ENCODE measurements around the gene CELF2.

CELF2 gene

DNA sequence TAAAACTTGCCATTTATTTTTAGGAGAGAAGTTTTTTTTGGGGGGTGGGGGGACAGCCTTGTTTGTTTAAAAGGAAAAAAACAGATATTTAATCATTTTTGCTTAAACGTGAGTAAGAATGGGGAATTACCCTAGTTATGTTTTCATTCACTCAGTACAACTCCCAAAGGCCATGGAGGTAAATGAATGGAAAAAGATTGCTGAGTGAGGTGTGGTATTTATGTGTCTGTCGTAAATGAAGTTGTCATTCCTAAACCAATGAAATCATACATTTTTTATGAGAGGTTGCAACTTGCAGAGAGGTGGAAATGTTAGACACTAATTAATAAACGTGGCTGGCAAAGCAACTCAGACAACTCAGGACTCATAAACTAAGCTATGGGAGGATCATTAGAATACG, 218.1 kb downstream of the CELF2 start:
- H3K4me1 ChIP-seq (ENCODE audit: control insufficient read depth, low read depth, low read length), result no peaks in the 10 kb centered on the region
- H4K5ac ChIP-seq (ENCODE audit: low read length), result no peak overlapping the region
- H3K18ac ChIP-seq (ENCODE audit: low read length), result no peak overlapping the region

DNA sequence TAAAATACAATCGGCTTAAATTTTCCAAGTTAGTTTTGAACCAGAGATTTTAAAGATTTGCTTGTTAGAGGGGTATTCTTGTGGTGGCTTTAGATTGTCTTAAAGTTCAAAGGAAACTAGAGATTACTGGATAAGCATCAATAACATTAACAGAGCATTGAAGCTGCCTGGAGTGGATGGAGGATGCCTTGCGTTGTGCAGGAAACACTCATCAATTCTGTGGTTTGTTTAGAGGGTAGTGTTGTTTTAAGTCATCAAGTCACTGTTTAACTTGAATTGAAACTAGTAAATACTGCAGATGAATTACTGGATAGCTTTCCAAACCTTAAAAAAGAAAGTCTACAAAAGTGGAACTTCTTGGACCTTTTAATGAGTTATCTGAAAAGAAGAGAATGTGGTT, 218.6 kb downstream of the CELF2 start:
- Histone ChIP-seq H3K9ac (ENCODE audit: low read length) (no peak overlapping the region), H3K4me2 (ENCODE audit: low read length) (no peak overlapping the region), H3K36me3 (ENCODE audit: control insufficient read depth, insufficient read depth, low read length) (no peaks in the 10 kb centered on the region), H4K8ac (ENCODE audit: low read depth, low read length) (no peak overlapping the region), H3K56ac (ENCODE audit: low read length) (no peak overlapping the region), H3K4me3 (ENCODE audit: low read length) (no peak overlapping the region), H3K27ac (ENCODE audit: low read depth, low read length) (no peak overlapping the region), H3K23ac (ENCODE audit: low read length) (no peak overlapping the region), H3K27me3 (ENCODE audit: insufficient read depth, low read length, poor library complexity) (no peaks in the 10 kb centered on the region), H3K18ac (ENCODE audit: low read length) (no peak overlapping the region), H2BK5ac (ENCODE audit: low read length) (no peak overlapping the region), H3K4me1 (ENCODE audit: control insufficient read depth, low read depth, low read length) (no peaks in the 10 kb centered on the region), H2BK120ac (ENCODE audit: low read depth, low read length) (no peak overlapping the region), H3K79me1 (ENCODE audit: low read length) (no peaks in the 10 kb centered on the region), H3K79me2 (ENCODE audit: control insufficient read depth, insufficient read depth, low read length) (no peaks in the 10 kb centered on the region), H2AK5ac (ENCODE audit: low read length) (no peak overlapping the region), H3K4ac (ENCODE audit: low read depth, low read length) (no peak overlapping the region), H4K5ac (ENCODE audit: low read length) (no peak overlapping the region), H2BK15ac (replicated peaks; ENCODE audit: low read depth) (no peak overlapping the region)
- DNase-seq, result no peak
- WGBS (ENCODE audit: extremely low coverage, insufficient coverage, low lambda C conversion rate), result no CpG with 5 or more reads among the region's 2 CpGs

More for the DNA sequence above, 218.1 kb downstream of the CELF2 start:
- no peak overlapping the region for H2BK5ac ChIP-seq (ENCODE audit: low read length)
- no peak overlapping the region for H3K27ac ChIP-seq (ENCODE audit: low read depth, low read length)
- H3K4me2 ChIP-seq (ENCODE audit: low read length), result no peak overlapping the region
- no peak overlapping the region for H2BK15ac ChIP-seq (replicated peaks; ENCODE audit: low read depth)
- H3K56ac ChIP-seq (ENCODE audit: low read length), result no peak overlapping the region
- H3K36me3 ChIP-seq (ENCODE audit: control insufficient read depth, insufficient read depth, low read length), result no peaks in the 10 kb centered on the region
- H3K23ac ChIP-seq (ENCODE audit: low read length), result no peak overlapping the region
- DNase-seq, result no peak
- no peak overlapping the region for H2BK120ac ChIP-seq (ENCODE audit: low read depth, low read length)
- H4K8ac ChIP-seq (ENCODE audit: low read depth, low read length), result no peak overlapping the region
- no peaks in the 10 kb centered on the region for H3K27me3 ChIP-seq (ENCODE audit: insufficient read depth, low read length, poor library complexity)
- no peak overlapping the region for H3K4me3 ChIP-seq (ENCODE audit: low read length)
- H3K79me1 ChIP-seq (ENCODE audit: low read length), result no peaks in the 10 kb centered on the region
- no peak overlapping the region for H2AK5ac ChIP-seq (ENCODE audit: low read length)
- H3K9ac ChIP-seq (ENCODE audit: low read length), result no peak overlapping the region
- no peak overlapping the region for H3K4ac ChIP-seq (ENCODE audit: low read depth, low read length)
- no CpG with 5 or more reads among the region's 4 CpGs for WGBS (ENCODE audit: extremely low coverage, insufficient coverage, low lambda C conversion rate)
- no peaks in the 10 kb centered on the region for H3K79me2 ChIP-seq (ENCODE audit: control insufficient read depth, insufficient read depth, low read length)

DNA sequence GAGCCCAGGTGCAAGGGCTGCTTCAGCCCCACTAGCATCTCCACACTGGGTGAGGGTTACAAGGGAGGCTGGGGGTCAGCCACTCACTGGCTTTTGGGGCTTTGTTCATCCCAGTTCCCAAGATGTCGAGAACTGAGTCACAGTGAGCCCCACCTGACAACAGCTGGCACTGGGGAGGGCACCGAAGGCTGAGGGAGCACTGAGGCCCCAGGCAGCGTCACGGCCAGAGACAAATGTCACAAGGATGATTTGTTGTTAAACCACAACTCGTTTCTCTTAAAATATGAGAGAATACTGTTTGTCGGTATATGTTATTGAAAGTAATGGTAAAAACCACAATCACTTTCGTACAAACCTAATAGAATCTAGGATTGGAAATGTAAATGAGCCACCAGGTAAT, 219.9 kb downstream of the CELF2 start:
- no peak overlapping the region for H3K23ac ChIP-seq (ENCODE audit: low read length)
- WGBS (ENCODE audit: extremely low coverage, insufficient coverage, low lambda C conversion rate), result no CpG with 5 or more reads among the region's 7 CpGs

DNA sequence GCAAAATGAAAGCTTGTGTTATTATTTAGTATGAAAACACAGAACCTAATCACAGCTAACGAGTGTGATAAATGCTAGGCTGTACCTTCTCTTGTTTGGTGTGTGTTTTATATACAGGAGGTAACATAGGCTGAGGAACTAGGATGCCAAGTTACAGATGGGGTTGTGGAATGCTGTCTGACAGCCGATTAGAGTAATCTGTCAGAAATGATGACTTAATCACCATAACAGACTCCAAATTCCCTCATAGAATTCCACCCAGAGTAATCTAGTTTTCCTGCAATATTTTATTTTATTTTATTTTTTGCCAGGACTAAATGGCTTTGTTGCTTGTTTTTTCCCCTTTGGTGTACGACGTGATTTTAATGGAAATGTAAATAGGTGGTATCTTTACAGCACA, 221.2 kb downstream of the CELF2 start:
- no peak overlapping the region for H3K56ac ChIP-seq (ENCODE audit: low read length)
- no peaks in the 10 kb centered on the region for H3K27me3 ChIP-seq (ENCODE audit: insufficient read depth, low read length, poor library complexity)
- H4K8ac ChIP-seq (ENCODE audit: low read depth, low read length), result no peak overlapping the region
- H3K23ac ChIP-seq (ENCODE audit: low read length), result no peak overlapping the region
- H2BK5ac ChIP-seq (ENCODE audit: low read length), result no peak overlapping the region
- H3K79me2 ChIP-seq (ENCODE audit: control insufficient read depth, insufficient read depth, low read length), result no peaks in the 10 kb centered on the region
- no peak overlapping the region for H3K4ac ChIP-seq (ENCODE audit: low read depth, low read length)
- H3K27ac ChIP-seq (ENCODE audit: low read depth, low read length), result no peak overlapping the region
- no peak overlapping the region for H3K4me3 ChIP-seq (ENCODE audit: low read length)
- no peak overlapping the region for H4K5ac ChIP-seq (ENCODE audit: low read length)
- WGBS (ENCODE audit: extremely low coverage, insufficient coverage, low lambda C conversion rate), result no CpG with 5 or more reads among the region's 4 CpGs
- DNase-seq, result peak; percentile 4
- no peak overlapping the region for H3K9ac ChIP-seq (ENCODE audit: low read length)
- H2AK5ac ChIP-seq (ENCODE audit: low read length), result no peak overlapping the region
- H3K18ac ChIP-seq (ENCODE audit: low read length), result no peak overlapping the region
- no peak overlapping the region for H2BK15ac ChIP-seq (replicated peaks; ENCODE audit: low read depth)
- H3K79me1 ChIP-seq (ENCODE audit: low read length), result no peaks in the 10 kb centered on the region
- H3K4me2 ChIP-seq (ENCODE audit: low read length), result no peak overlapping the region
- H3K36me3 ChIP-seq (ENCODE audit: control insufficient read depth, insufficient read depth, low read length), result no peaks in the 10 kb centered on the region
- no peaks in the 10 kb centered on the region for H3K4me1 ChIP-seq (ENCODE audit: control insufficient read depth, low read depth, low read length)
- H2BK120ac ChIP-seq (ENCODE audit: low read depth, low read length), result no peak overlapping the region

More for the DNA sequence above, 219.9 kb downstream of the CELF2 start:
- Histone ChIP-seq H3K27ac (ENCODE audit: low read depth, low read length) (no peak overlapping the region), H3K79me2 (ENCODE audit: control insufficient read depth, insufficient read depth, low read length) (no peaks in the 10 kb centered on the region), H2BK5ac (ENCODE audit: low read length) (no peak overlapping the region), H2BK15ac (replicated peaks; ENCODE audit: low read depth) (no peak overlapping the region), H3K4me1 (ENCODE audit: control insufficient read depth, low read depth, low read length) (no peaks in the 10 kb centered on the region), H4K5ac (ENCODE audit: low read length) (no peak overlapping the region), H3K4ac (ENCODE audit: low read depth, low read length) (no peak overlapping the region), H3K4me2 (ENCODE audit: low read length) (no peak overlapping the region), H3K4me3 (ENCODE audit: low read length) (no peak overlapping the region), H3K9ac (ENCODE audit: low read length) (no peak overlapping the region), H3K36me3 (ENCODE audit: control insufficient read depth, insufficient read depth, low read length) (no peaks in the 10 kb centered on the region), H3K27me3 (ENCODE audit: insufficient read depth, low read length, poor library complexity) (no peaks in the 10 kb centered on the region), H2AK5ac (ENCODE audit: low read length) (no peak overlapping the region), H4K8ac (ENCODE audit: low read depth, low read length) (no peak overlapping the region), H3K18ac (ENCODE audit: low read length) (no peak overlapping the region), H3K56ac (ENCODE audit: low read length) (no peak overlapping the region), H3K79me1 (ENCODE audit: low read length) (no peaks in the 10 kb centered on the region), H2BK120ac (ENCODE audit: low read depth, low read length) (no peak overlapping the region)
- DNase-seq, result no peak

DNA sequence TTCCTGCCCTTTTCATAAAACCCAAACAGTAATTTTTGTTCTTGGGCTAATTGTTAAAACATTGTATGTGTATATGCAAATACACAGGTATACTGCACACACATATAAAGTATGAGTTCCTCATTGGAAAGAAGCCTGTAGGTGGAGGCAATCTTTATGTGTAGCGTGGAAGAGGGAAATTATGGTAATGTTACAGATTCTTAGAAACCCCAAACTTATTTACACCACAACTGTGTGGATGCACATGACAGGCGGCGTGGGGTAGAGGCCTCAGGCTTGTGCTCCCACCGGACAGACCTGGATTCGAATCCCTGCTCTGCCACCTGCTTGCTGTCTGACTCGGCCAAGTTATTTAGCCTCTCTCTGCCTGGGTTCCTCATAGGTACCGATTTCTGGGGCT, 223.0 kb downstream of the CELF2 start:
- no peak overlapping the region for H4K8ac ChIP-seq (ENCODE audit: low read depth, low read length)
- no CpG with 5 or more reads among the region's 7 CpGs for WGBS (ENCODE audit: extremely low coverage, insufficient coverage, low lambda C conversion rate)
- no peak overlapping the region for H3K23ac ChIP-seq (ENCODE audit: low read length)
- H3K4me1 ChIP-seq (ENCODE audit: control insufficient read depth, low read depth, low read length), result no peaks in the 10 kb centered on the region
- no peaks in the 10 kb centered on the region for H3K79me1 ChIP-seq (ENCODE audit: low read length)
- no peak overlapping the region for H4K5ac ChIP-seq (ENCODE audit: low read length)
- H3K9ac ChIP-seq (ENCODE audit: low read length), result no peak overlapping the region
- DNase-seq, result no peak
- no peak overlapping the region for H3K4me3 ChIP-seq (ENCODE audit: low read length)
- H2BK15ac ChIP-seq (replicated peaks; ENCODE audit: low read depth), result no peak overlapping the region
- no peaks in the 10 kb centered on the region for H3K36me3 ChIP-seq (ENCODE audit: control insufficient read depth, insufficient read depth, low read length)
- H2AK5ac ChIP-seq (ENCODE audit: low read length), result no peak overlapping the region
- H3K27me3 ChIP-seq (ENCODE audit: insufficient read depth, low read length, poor library complexity), result no peaks in the 10 kb centered on the region
- H3K4me2 ChIP-seq (ENCODE audit: low read length), result no peak overlapping the region
- H3K79me2 ChIP-seq (ENCODE audit: control insufficient read depth, insufficient read depth, low read length), result no peaks in the 10 kb centered on the region
- H3K4ac ChIP-seq (ENCODE audit: low read depth, low read length), result no peak overlapping the region
- H2BK120ac ChIP-seq (ENCODE audit: low read depth, low read length), result no peak overlapping the region
- H3K27ac ChIP-seq (ENCODE audit: low read depth, low read length), result no peak overlapping the region
- no peak overlapping the region for H3K18ac ChIP-seq (ENCODE audit: low read length)
- no peak overlapping the region for H2BK5ac ChIP-seq (ENCODE audit: low read length)
- H3K56ac ChIP-seq (ENCODE audit: low read length), result no peak overlapping the region
